Lower leg skin (tissue), 4 donors: ENCODE results near the gene CACNA1I. TPM values are rescaled to one million over a fixed set of nuclear protein-coding genes. Genes with fewer than 3 reads are reported as not detected.

Source experiments
- DNase-seq, 2 donors: peaks; one replicate each; pipeline ENCODE4 v3.0.0-alpha.2; 2019; ENCODE audit warnings: low spot score in 2 of 2
- H3K4me3 ChIP-seq: fragments of 200-600 bp; sonication (generic); 2 replicates; pipeline ENCODE4 v1.5.1; 2017; ENCODE audit warnings: mild to moderate bottlenecking, low read depth; ENCODE audit not compliant: poor library complexity, severe bottlenecking
- POLR2A ChIP-seq, 2 donors: fragments of 450-650 bp; IDR thresholded peaks; one replicate each; pipeline ENCODE4 v1.6.1; 2016 to 2017; ENCODE audit warnings: antibody characterized with exemption in 2 of 2, mild to moderate bottlenecking in 1 of 2, moderate library complexity in 1 of 2
- WGBS, 2 donors: methylation state at CpG; one replicate each; pipeline ENCODE4 v1.1.5; 2018; 5-methylcytosine and 5-hydroxymethylcytosine counted together
- intact Hi-C: fragments of 100-400 bp; cut with DNase I; formaldehyde crosslinking; loops from one replicate; pipeline ENCODE4 v1.15.0; 2023; ENCODE audit warnings: low total_unique reads
- total RNA-seq, 4 donors: library from RNA; depleted of rRNA; stranded (reverse); fragments of >200 nt; gene quantifications; one replicate each; pipeline ENCODE4 v1.1.0, GENCODE V29; 2016
- TF ChIP-seq, protein P1 (sequence below), 3 donors: fragments of 450-650 bp; IDR thresholded peaks; one replicate each; pipeline ENCODE4 v1.5.1; 2016; ENCODE audit warnings: antibody characterized with exemption in 3 of 3, mild to moderate bottlenecking in 3 of 3, moderate library complexity in 2 of 3

CACNA1I gene
- total RNA-seq, 4 donors from 2014 or later = 0.13 to 0.27 (median 0.21) TPM

DNA sequence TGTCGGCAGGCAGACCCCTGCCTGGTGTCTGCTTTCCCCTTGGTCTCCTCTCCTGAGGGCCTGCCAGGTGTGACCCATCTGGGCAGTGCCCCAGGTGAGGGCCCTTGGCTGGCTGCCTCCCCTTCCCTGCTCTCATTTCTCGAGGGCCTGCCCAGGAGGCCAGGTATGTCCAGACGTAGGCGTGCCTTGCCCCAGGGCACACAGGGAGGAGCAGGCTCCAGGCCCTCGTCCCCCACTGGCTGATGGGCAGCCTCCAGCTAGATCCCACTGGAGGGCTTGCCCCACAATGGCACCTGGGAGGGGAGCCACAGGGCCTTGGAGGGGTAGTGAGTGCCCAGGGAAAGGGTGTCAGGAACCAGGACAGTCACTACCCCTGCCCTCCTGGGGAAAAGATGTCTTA is 95.9 kb downstream of the CACNA1I start:
- TF ChIP-seq, protein P1, sequence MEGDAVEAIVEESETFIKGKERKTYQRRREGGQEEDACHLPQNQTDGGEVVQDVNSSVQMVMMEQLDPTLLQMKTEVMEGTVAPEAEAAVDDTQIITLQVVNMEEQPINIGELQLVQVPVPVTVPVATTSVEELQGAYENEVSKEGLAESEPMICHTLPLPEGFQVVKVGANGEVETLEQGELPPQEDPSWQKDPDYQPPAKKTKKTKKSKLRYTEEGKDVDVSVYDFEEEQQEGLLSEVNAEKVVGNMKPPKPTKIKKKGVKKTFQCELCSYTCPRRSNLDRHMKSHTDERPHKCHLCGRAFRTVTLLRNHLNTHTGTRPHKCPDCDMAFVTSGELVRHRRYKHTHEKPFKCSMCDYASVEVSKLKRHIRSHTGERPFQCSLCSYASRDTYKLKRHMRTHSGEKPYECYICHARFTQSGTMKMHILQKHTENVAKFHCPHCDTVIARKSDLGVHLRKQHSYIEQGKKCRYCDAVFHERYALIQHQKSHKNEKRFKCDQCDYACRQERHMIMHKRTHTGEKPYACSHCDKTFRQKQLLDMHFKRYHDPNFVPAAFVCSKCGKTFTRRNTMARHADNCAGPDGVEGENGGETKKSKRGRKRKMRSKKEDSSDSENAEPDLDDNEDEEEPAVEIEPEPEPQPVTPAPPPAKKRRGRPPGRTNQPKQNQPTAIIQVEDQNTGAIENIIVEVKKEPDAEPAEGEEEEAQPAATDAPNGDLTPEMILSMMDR (IDR thresholded peaks at IDR 0.05) = no peak
- TF ChIP-seq POLR2A (IDR thresholded peaks at IDR 0.05) = no peak
- intact Hi-C loops = no loop called here
- WGBS, 2 donors = 64 to 70% methylated on average over 5 of the region's 5 CpGs

DNA sequence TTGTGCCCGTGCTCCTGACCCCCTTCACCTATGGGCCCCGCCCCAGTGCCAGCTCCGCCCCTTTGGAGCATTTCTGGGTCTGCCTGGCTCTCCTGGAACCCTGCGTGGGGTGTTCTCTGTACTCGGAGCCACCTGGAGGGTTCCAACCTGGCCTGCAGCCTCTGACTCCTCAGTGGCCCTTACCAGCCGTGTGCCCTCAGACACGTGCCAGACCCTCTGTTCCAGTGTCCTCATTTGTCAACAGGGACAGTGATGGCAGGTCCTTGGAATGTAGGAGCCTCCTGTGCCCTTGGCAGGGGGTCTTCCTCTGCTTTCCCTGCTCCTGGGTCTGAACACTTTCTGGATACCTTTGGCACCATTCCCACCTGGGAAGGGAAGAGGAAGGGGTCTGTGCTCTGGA is 96.4 kb downstream of the CACNA1I start:
- H3K4me3 ChIP-seq = no peak overlapping the region
- intact Hi-C loops = no loop called here
- TF ChIP-seq, protein P1 (IDR thresholded peaks at IDR 0.05) = no peak
- TF ChIP-seq POLR2A (IDR thresholded peaks at IDR 0.05) = no peak
- DNase-seq = no peak
- 52 to 64% methylated on average over 7 of the region's 7 CpGs for WGBS, 2 donors

More for the DNA sequence above, 95.9 kb downstream of the CACNA1I start:
- H3K4me3 ChIP-seq = no peak overlapping the region
- no peak for DNase-seq

DNA sequence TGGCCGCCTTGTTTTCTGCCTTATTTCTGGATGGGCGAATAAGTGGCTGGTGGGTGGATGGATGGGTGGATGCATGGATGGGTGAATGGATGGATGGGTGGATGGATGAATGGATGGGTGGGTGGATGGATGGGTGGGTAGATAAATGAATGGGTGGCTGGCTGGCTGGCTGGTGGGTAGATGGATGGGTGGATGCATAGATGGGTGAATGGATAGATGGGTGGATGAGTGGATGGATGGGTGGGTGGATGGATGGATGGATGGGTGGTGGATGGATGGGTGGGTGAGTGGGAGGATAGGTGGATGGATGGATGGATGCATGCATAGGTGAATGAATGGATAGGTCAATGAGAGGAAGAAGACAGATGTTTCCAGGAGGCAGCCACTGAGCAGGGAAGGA is 98.9 kb downstream of the CACNA1I start:
- TF ChIP-seq POLR2A (IDR thresholded peaks at IDR 0.05) = no peak
- TF ChIP-seq, protein P1 (IDR thresholded peaks at IDR 0.05) = no peak
- intact Hi-C loops = no loop called here
- 91 to 96% methylated on average over 2 of the region's 2 CpGs for WGBS, 2 donors
- no peak overlapping the region for H3K4me3 ChIP-seq
- no peak for DNase-seq

DNA sequence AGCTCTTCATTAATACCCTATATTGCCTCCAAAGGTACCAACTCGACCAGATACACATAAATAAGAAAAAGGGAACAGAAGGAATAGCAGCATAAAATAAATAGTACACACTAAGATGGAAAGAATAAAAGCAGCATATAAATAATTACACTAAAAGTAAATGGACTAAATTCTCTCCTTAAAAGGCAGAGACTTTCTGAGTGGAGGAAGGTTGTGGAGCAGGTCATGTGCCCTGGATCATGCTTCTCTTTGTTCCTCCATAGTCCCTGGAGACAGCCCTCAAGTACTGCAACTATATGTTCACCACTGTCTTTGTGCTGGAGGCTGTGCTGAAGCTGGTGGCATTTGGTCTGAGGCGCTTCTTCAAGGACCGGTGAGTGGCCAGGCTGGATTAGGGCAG is 101.4 kb downstream of the CACNA1I start:
- WGBS, 2 donors = 95 to 96% methylated on average over 3 of the region's 3 CpGs
- no peak for DNase-seq
- H3K4me3 ChIP-seq = no peak overlapping the region
- intact Hi-C loops = no loop called here
- TF ChIP-seq, protein P1 (IDR thresholded peaks at IDR 0.05) = no peak
- TF ChIP-seq POLR2A (IDR thresholded peaks at IDR 0.05) = no peak

DNA sequence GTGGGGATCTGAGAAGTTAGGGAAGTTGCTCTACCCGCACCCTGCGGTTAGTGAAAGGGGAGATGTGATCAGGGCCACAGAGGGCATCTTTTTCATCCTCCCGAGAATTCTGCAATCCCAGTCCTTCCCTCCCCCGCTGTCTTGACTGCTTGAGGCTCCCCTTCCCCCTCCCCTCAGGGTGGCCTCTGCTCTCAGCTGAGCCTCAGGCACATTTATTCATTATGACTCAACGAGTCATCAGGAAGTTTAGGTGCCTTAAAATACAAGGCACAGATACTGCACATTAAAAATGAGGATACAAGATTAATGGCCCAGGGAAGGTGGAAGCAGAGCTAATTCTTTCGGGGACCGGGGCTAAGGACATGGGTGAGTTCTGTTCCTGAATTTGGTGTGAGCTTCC is 104.0 kb downstream of the CACNA1I start:
- 55 to 64% methylated on average over 7 of the region's 7 CpGs for WGBS, 2 donors
- TF ChIP-seq POLR2A (IDR thresholded peaks at IDR 0.05) = no peak
- TF ChIP-seq, protein P1 (IDR thresholded peaks at IDR 0.05) = no peak
- DNase-seq = no peak
- intact Hi-C loops = no loop called here
- H3K4me3 ChIP-seq = no peak overlapping the region

DNA sequence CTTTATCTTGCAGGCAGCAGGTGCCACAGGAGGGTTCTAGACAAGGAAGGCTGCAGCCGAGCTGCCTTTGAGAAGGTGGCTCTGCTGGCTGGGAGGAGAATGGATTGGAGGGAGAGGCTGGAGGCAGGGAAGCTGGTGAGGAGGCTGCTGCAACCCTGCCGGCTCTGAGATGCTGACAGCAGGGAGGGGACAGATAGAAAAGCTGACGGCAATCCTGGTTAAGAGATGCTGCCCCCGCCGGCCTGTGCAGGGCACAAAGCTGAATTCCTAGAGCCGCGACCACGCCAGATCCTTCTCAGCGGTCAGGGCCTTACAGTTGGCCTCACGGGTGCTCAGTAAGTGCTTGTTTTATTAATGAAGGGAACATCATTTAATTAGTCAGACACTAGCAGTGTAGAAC is 105.4 kb downstream of the CACNA1I start:
- H3K4me3 ChIP-seq = no peak overlapping the region
- intact Hi-C loops = no loop called here
- TF ChIP-seq, protein P1 (IDR thresholded peaks at IDR 0.05) = no peak
- TF ChIP-seq POLR2A (IDR thresholded peaks at IDR 0.05) = no peak
- DNase-seq = no peak
- 71 to 77% methylated on average over 10 of the region's 10 CpGs for WGBS, 2 donors
